GM23248 (cell line): ENCODE measurements around the gene PLCH1. TPM values are rescaled to one million over a fixed set of nuclear protein-coding genes. Genes with fewer than 3 reads are reported as not detected.

Experiments used
- DNase-seq: peaks from one replicate; pipeline ENCODE4 v3.0.0-alpha.2; 2015
- H2AFZ ChIP-seq: fragments of 200-600 bp; sonication (generic); 2 replicates; pipeline ENCODE4 v1.6.1; 2016; ENCODE audit warnings: antibody characterized with exemption
- H3F3A ChIP-seq: fragments of 200-600 bp; sonication (generic); 2 replicates; pipeline ENCODE4 v1.6.1; 2016; ENCODE audit warnings: mild to moderate bottlenecking, antibody characterized with exemption, mixed run types; ENCODE audit not compliant: insufficient read depth
- H3K27ac ChIP-seq: fragments of 200-600 bp; sonication (generic); 2 replicates; pipeline ENCODE4 v1.5.1; 2016; ENCODE audit warnings: mild to moderate bottlenecking
- H3K27me3 ChIP-seq: fragments of 200-600 bp; sonication (generic); replicated peaks from 2 replicates; pipeline ENCODE4 v1.6.1; 2016; ENCODE audit warnings: mild to moderate bottlenecking; ENCODE audit not compliant: insufficient read depth
- H3K36me3 ChIP-seq: fragments of 200-600 bp; sonication (generic); 2 replicates; pipeline ENCODE4 v1.6.1; 2016; ENCODE audit warnings: low read depth, mild to moderate bottlenecking
- H3K4me1 ChIP-seq: fragments of 200-600 bp; sonication (generic); 2 replicates; pipeline ENCODE4 v1.6.1; 2016; ENCODE audit warnings: mild to moderate bottlenecking; ENCODE audit not compliant: insufficient read depth
- H3K4me2 ChIP-seq: fragments of 200-600 bp; sonication (generic); one replicate; pipeline ENCODE4 v1.6.1; 2016; ENCODE audit warnings: mild to moderate bottlenecking; ENCODE audit not compliant: unreplicated experiment
- H3K4me3 ChIP-seq: fragments of 200-600 bp; sonication (generic); 2 replicates; pipeline ENCODE4 v1.5.1; 2016; ENCODE audit warnings: mild to moderate bottlenecking
- H3K79me2 ChIP-seq: fragments of 200-600 bp; sonication (generic); 2 replicates; pipeline ENCODE4 v1.6.1; 2016; ENCODE audit warnings: mild to moderate bottlenecking; ENCODE audit not compliant: insufficient read depth
- H3K9ac ChIP-seq: fragments of 200-600 bp; sonication (generic); 2 replicates; pipeline ENCODE4 v1.6.1; 2016; ENCODE audit warnings: mild to moderate bottlenecking
- H3K9me2 ChIP-seq: fragments of 200-600 bp; sonication (generic); 2 replicates; pipeline ENCODE4 v1.6.1; 2016; ENCODE audit warnings: mixed run types, mild to moderate bottlenecking, moderate library complexity; ENCODE audit not compliant: insufficient read depth
- H3K9me3 ChIP-seq: fragments of 200-600 bp; sonication (generic); one replicate; pipeline ENCODE4 v1.6.1; 2017; ENCODE audit warnings: low read depth
- H4K20me1 ChIP-seq: fragments of 200-600 bp; sonication (generic); 2 replicates; pipeline ENCODE4 v1.6.0; 2016; ENCODE audit not compliant: insufficient read depth
- EZH2 ChIP-seq: fragments of 200-600 bp; sonication (generic); IDR thresholded peaks from 2 replicates; pipeline ENCODE4 v1.6.1; 2018; ENCODE audit warnings: antibody characterized with exemption, mild to moderate bottlenecking; ENCODE audit not compliant: insufficient read depth, poor library complexity, severe bottlenecking
- EZH2phosphoT487 ChIP-seq: fragments of 200-600 bp; sonication (generic); IDR thresholded peaks from 2 replicates; pipeline ENCODE4 v1.6.1; 2018; ENCODE audit warnings: antibody characterized with exemption, moderate library complexity, mild to moderate bottlenecking, low read depth; ENCODE audit not compliant: insufficient read depth
- WGBS, 2 experiments: methylation state at CpG; one replicate each; pipeline ENCODE4 v1.1.6; 2015 to 2017; ENCODE audit warnings: low lambda C conversion rate in 2 of 2, low coverage in 1 of 2; ENCODE audit errors: missing lambda C conversion rate in 2 of 2; 5-methylcytosine and 5-hydroxymethylcytosine counted together
- in situ Hi-C: fragments of 300-500 bp; cut with MboI; formaldehyde crosslinking; loops from 2 replicates; pipeline ENCODE4 v1.15.0; 2020
- polyA plus RNA-seq: library from polyadenylated mRNA; unstranded; fragments of >200 nt; fragmentation: Nextera tagmentation; extraction: Ambion mirVana; gene quantifications from 2 replicates; pipeline ENCODE4 v1.2.1, GENCODE V29; 2016
- total RNA-seq: library from RNA; depleted of rRNA; stranded (reverse); fragments of >200 nt; shearing (Covaris generic); gene quantifications from 2 replicates; pipeline ENCODE4 v1.2.3, GENCODE V29; 2014

Gene PLCH1
- total and polyA plus RNA-seq, 2 experiments from 2014 or later: not detected

DNA sequence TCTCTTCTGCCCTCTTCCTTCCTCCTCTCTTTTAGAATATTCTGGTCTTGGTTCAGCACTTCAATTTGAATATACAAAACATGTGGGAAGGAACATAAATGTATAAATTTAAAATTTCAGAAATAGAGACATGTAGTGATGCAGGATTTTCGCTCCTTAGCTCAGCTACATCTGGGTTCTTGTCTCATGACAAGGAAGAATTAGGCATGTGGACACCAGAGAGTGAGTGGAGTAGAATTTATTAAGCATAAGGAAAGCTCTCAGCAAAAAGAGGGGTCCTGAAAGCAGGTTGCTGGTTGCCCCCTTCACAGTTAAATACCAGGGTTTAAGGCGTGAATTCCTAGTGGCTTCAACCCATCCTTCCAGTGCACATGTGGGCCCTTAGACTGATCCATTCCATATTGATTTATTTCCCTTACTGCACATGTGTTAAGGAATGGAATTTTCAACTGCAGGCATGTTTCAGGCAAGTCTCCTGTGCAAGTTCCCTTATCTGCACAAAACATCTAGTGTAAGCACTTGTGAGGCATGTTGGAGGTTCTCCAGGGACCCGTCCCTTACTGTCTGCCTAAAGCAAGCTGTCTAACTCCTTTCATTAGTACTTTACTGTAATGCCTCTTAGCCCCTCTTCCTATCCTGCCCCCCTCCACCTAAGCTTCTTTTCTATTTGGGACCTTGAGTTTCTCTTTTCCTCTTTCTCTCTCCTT lies 318.2 kb downstream of the PLCH1 start:
- H3K4me3 ChIP-seq: no peak overlapping the region
- no peaks in the 10 kb centered on the region for H4K20me1 ChIP-seq
- no peaks in the 10 kb centered on the region for H3K36me3 ChIP-seq
- H3K4me1 ChIP-seq: peaks cover 6% of the 10 kb centered on the region
- H2AFZ ChIP-seq: no peak overlapping the region
- peaks cover 24% of the 10 kb centered on the region for H3F3A ChIP-seq
- H3K4me2 ChIP-seq: no peak overlapping the region
- H3K79me2 ChIP-seq: no peaks in the 10 kb centered on the region
- H3K9ac ChIP-seq: no peak overlapping the region
- TF ChIP-seq EZH2phosphoT487 (no peak), EZH2 (no peak)
- H3K27ac ChIP-seq: no peak overlapping the region
- no peaks in the 10 kb centered on the region for H3K9me2 ChIP-seq
- H3K27me3 ChIP-seq: no peaks in the 10 kb centered on the region
- DNase-seq: no peak
- 92 to 93% methylated on average over 3 of the region's 3 CpGs for WGBS, 2 experiments
- H3K9me3 ChIP-seq: no peaks in the 10 kb centered on the region
- in situ Hi-C loops: no loop called here

DNA sequence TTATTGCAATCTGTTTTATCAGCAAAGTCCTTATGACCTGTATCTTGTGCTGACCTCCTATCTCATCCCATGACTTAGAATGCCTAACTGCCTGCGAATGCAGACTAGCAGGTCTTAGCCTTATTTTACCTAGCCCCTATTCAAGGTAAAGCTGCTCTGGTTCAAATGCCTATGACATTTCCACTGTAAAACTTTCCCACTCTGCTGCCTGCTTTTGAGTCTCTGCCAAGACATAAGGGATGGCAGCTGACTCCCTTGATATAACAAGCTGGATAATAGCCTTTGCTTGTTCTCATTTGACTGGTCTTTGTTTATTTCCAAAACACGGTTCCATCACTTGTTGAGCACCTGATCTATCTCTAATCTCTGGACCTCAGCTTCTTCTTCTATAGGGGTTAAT lies 319.5 kb downstream of the PLCH1 start:
- WGBS, 2 experiments: 84 to 91% methylated on average over 2 of the region's 2 CpGs
- no peak overlapping the region for H3K4me3 ChIP-seq
- TF ChIP-seq EZH2 (no peak), EZH2phosphoT487 (no peak)

DNA sequence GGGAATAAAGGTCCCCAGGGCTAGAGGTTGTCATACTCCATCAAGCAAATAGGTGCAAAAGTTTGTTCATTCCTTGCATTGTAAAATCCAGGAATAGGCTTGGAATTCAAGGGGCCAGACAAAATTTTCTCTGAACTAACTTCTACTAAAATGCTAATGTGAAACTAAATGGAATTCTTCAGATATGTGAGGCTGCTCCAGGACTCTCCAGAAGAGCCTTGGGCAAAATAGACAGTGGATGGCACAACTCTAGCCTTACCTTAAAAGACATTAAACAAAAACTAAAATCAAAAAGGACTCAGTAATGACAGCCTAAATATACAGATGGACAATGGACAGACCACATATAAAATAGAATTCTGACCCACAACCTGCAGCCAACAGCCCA lies 320.6 kb downstream of the PLCH1 start:
- Histone ChIP-seq H4K20me1 (no peaks in the 10 kb centered on the region), H3K9me3 (no peaks in the 10 kb centered on the region), H3K27ac (no peak overlapping the region), H3K27me3 (no peaks in the 10 kb centered on the region), H3K4me3 (no peak overlapping the region), H3K4me2 (no peak overlapping the region), H3K4me1 (peaks cover 6% of the 10 kb centered on the region), H3F3A (peaks cover 15% of the 10 kb centered on the region), H3K9me2 (no peaks in the 10 kb centered on the region), H3K36me3 (no peaks in the 10 kb centered on the region), H3K79me2 (no peaks in the 10 kb centered on the region), H2AFZ (no peak overlapping the region), H3K9ac (no peak overlapping the region)
- TF ChIP-seq EZH2phosphoT487: no peak
- TF ChIP-seq EZH2: no peak
- DNase-seq: no peak
- in situ Hi-C loops: no loop called here

More for the DNA sequence above, 319.5 kb downstream of the PLCH1 start:
- Histone ChIP-seq H3F3A (peaks cover 24% of the 10 kb centered on the region), H3K9me2 (no peaks in the 10 kb centered on the region), H3K27ac (no peak overlapping the region), H2AFZ (no peak overlapping the region), H4K20me1 (no peaks in the 10 kb centered on the region), H3K4me1 (peaks cover 6% of the 10 kb centered on the region), H3K27me3 (no peaks in the 10 kb centered on the region), H3K36me3 (no peaks in the 10 kb centered on the region), H3K79me2 (no peaks in the 10 kb centered on the region), H3K9me3 (no peaks in the 10 kb centered on the region), H3K9ac (no peak overlapping the region), H3K4me2 (no peak overlapping the region)
- no peak for DNase-seq
- in situ Hi-C loops: no loop called here

DNA sequence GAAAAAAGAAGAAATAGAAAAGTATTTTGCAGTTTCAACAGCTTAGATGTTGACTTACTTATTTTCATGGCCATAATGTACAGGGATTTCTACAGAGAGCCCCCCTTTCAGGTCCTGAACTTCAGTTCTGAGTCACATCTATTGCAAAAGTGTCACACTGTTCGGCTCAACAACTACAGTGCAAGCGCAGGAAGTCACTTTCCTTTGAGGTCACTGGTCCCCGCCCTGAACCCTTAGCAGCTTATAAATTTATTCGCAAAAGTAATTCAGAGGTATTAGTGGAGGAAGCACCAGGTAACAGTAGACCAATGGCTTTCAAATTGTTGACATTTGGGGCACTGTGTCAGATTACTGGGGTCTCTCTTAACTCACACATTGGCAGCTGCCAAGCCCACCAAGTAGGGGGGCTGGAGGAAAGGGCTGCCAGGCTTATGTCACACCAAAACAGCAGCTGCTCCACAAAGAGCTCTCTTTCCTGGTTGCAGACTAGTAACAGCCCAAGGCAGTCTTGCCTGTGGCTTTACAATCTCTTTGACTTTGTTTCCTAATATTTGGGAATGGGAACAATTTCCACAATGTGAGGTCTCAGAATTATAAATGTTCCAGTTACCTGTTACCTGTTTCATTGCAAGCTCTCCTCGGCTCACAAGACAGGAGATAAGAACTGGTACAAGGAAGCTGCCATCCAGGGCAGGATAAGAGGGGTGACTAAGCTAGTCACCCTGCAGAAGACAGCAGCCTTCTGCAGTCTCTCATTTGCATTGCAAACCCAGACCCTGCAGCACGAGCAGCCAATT lies 321.1 kb downstream of the PLCH1 start:
- Histone ChIP-seq H3K27ac (no peak overlapping the region), H3K4me3 (no peak overlapping the region), H3K9me3 (no peaks in the 10 kb centered on the region), H3F3A (peaks cover 9% of the 10 kb centered on the region; the same call in 1 of the 2 replicates), H3K36me3 (no peaks in the 10 kb centered on the region), H4K20me1 (no peaks in the 10 kb centered on the region), H3K79me2 (no peaks in the 10 kb centered on the region), H3K27me3 (no peaks in the 10 kb centered on the region), H3K9ac (no peak overlapping the region), H3K4me1 (0 out of 2 replicates have a peak, but pooled peaks cover under 1% of the 10 kb centered on the region), H3K9me2 (no peaks in the 10 kb centered on the region), H3K4me2 (no peak overlapping the region), H2AFZ (no peak overlapping the region)
- DNase-seq: no peak
- in situ Hi-C loops: no loop called here
- 70 to 76% methylated on average over 6 of the region's 6 CpGs for WGBS, 2 experiments
- no peak for TF ChIP-seq EZH2phosphoT487
- no peak for TF ChIP-seq EZH2
